Muscle of leg (tissue), 11 donors: ENCODE measurements around the gene PDPN. TPM values are rescaled to one million over a fixed set of nuclear protein-coding genes. Genes with fewer than 3 reads are reported as not detected.

Experiments used
- DNase-seq: peaks from one replicate; pipeline ENCODE4 v3.0.0; 2013
- H3K27ac ChIP-seq: one replicate; pipeline ENCODE4 v1.5.1; 2013; ENCODE audit warnings: mild to moderate bottlenecking, low read length, control low read depth
- H3K27me3 ChIP-seq: one replicate; pipeline ENCODE4 v1.6.1; 2013; ENCODE audit warnings: low read length; ENCODE audit not compliant: control insufficient read depth, insufficient read depth
- H3K36me3 ChIP-seq: one replicate; pipeline ENCODE4 v1.6.1; 2013; ENCODE audit warnings: low read length; ENCODE audit not compliant: control insufficient read depth, insufficient read depth
- H3K4me1 ChIP-seq: one replicate; pipeline ENCODE4 v1.6.1; 2013; ENCODE audit warnings: low read length; ENCODE audit not compliant: control insufficient read depth, insufficient read depth
- H3K4me3 ChIP-seq: one replicate; pipeline ENCODE4 v1.5.1; 2013; ENCODE audit warnings: low read length, control low read depth
- H3K9me3 ChIP-seq: replicated peaks from 2 replicates; pipeline ENCODE4 v1.6.1; 2013; ENCODE audit warnings: low read depth, low read length; ENCODE audit not compliant: control insufficient read depth
- WGBS: methylation state at CpG from one replicate; pipeline ENCODE4 v1.1.5; 2013; ENCODE audit warnings: missing lambda C conversion rate; ENCODE audit not compliant: insufficient coverage; 5-methylcytosine and 5-hydroxymethylcytosine counted together
- polyA plus RNA-seq, 8 donors: library from polyadenylated mRNA; unstranded; fragments of 120-200 nt; gene quantifications; one replicate each; pipeline versions ENCODE4 v1.2.1 to v1.2.3, GENCODE V29; 2013; ENCODE audit warnings: inconsistent platforms in 1 of 8, low replicate concordance in 1 of 8; ENCODE audit not compliant: insufficient read length in 8 of 8, insufficient read depth in 1 of 8
- total RNA-seq: library from RNA; stranded (reverse); fragments of 120-200 nt; gene quantifications from one replicate; pipeline ENCODE4 v1.2.4, GENCODE V29; 2013

The PDPN gene
- total and polyA plus RNA-seq, 9 donors: 14.5 to 52.2 (median 41.2) TPM

DNA sequence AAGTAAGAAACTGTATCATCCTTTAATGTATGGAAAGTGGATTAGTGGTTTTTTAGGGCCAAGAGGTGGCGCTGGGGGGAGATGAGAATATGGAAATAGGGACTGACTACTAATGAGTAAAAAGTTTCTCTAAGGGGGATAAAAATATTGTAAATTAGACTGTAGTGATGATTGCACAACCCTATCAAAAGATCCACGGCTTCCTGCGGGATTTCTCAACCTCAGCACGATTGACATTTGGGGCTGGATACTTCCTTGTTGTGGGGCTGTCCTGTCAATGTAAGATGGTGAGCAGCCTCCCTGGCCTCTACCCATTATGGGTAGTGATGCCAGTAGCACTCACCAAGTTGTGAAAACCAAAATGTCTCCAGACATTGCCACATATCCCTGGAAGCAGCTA is 80.3 kb downstream of the PDPN start:
- Histone ChIP-seq H3K4me1 (no peaks in the 10 kb centered on the region), H3K4me3 (no peak overlapping the region), H3K27me3 (no peaks in the 10 kb centered on the region), H3K36me3 (no peaks in the 10 kb centered on the region), H3K9me3 (peaks cover 2% of the 10 kb centered on the region), H3K27ac (no peak overlapping the region)
- 82% methylated on average over 1 of the region's 4 CpGs for WGBS
- no peak for DNase-seq

DNA sequence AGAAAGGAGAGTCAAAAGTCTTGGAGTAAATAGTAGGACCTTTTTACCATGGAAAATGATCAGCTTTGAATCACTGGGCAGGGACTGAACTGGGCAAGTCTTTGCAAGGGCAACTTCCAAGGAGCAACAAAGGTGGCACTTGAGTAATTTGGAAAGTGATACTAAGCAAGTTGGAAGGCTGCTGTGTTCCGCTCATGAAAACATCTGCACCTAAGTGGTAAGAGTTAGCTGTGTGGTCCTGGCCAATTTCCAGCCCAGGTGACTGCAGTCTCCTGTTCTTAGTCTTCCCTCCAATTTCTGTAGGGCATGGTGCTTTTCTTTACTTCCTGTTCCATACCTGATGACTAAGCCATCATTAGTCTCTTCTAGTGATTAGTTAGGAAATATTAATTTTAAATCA is 80.8 kb downstream of the PDPN start:
- H3K9me3 ChIP-seq: peaks cover under 1% of the 10 kb centered on the region
- DNase-seq: no peak
- no peaks in the 10 kb centered on the region for H3K4me1 ChIP-seq
- no peaks in the 10 kb centered on the region for H3K27me3 ChIP-seq
- H3K4me3 ChIP-seq: no peak overlapping the region
- no peak overlapping the region for H3K27ac ChIP-seq
- H3K36me3 ChIP-seq: no peaks in the 10 kb centered on the region
- WGBS: no CpG with 5 or more reads among the region's 1 CpG

DNA sequence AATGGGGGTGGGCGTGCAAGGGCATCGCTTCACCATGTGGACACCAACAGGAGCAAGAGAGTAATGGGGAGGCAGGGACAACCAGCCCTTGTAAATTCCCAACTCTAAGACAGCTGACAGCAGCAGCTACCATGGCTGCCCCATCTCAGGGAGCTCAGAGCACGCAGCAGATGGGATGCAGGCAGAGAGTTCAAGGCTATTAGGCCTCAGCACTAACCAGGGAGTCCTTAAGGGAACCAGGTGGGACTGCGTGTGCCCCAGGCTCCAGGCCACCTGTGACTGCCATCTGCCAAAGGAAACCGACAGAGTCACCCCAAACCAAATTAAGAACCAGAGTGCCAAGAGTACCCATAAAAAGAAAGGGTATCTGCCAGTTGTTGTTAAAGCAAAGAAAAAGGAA is 82.7 kb downstream of the PDPN start:
- no peak for DNase-seq
- WGBS: no CpG with 5 or more reads among the region's 5 CpGs
- Histone ChIP-seq H3K36me3 (no peaks in the 10 kb centered on the region), H3K27me3 (no peaks in the 10 kb centered on the region), H3K4me1 (no peaks in the 10 kb centered on the region), H3K9me3 (no peaks in the 10 kb centered on the region), H3K4me3 (no peak overlapping the region), H3K27ac (no peak overlapping the region)

Other genes with a start within 250 kb of the PDPN start
- not detected for gene PRAMEF14, start 236.7 kb upstream of the PDPN start, total RNA-seq
- not detected for gene PRAMEF14, start 236.7 kb upstream of the PDPN start, polyA plus RNA-seq
- gene PRAMEF19, start 211.9 kb upstream of the PDPN start, total RNA-seq: not detected
- not detected for gene PRAMEF19, start 211.9 kb upstream of the PDPN start, polyA plus RNA-seq
- not detected for gene PRAMEF17, start 194.2 kb upstream of the PDPN start, total RNA-seq
- not detected for gene PRAMEF17, start 194.2 kb upstream of the PDPN start, polyA plus RNA-seq
- not detected for gene PRAMEF20, start 173.4 kb upstream of the PDPN start, total RNA-seq
- gene PRAMEF20, start 173.4 kb upstream of the PDPN start, polyA plus RNA-seq: not detected
- 11.9 TPM for gene LRRC38, start 69.8 kb upstream of the PDPN start, total RNA-seq
- gene LRRC38, start 69.8 kb upstream of the PDPN start, polyA plus RNA-seq: 10 to 100 TPM; 17.8 to 51.2 (median 30.2) TPM
- gene PRDM2, start 116.4 kb downstream of the PDPN start, total RNA-seq: 17.0 TPM
- gene PRDM2, start 116.4 kb downstream of the PDPN start, polyA plus RNA-seq: 10 to 100 TPM; 31.4 to 45.3 (median 37.2) TPM